Stimulated activated CD4-positive, alpha-beta T cell treated with anti-CD3 and anti-CD28 coated beads, Interleukin-15, amount 100 ng/mL, for 24 hours (primary cell): ENCODE results near the gene TACSTD2.
"Not testable (repeated sequence)": the region's sequence is repeated elsewhere in the genome, so short reads cannot be mapped to it uniquely, and the experiment has no call there.

ENCODE experiments used
- DNase-seq: peaks from one replicate; pipeline ENCODE4 v3.0.0-alpha.2; 2020

Gene TACSTD2

DNA sequence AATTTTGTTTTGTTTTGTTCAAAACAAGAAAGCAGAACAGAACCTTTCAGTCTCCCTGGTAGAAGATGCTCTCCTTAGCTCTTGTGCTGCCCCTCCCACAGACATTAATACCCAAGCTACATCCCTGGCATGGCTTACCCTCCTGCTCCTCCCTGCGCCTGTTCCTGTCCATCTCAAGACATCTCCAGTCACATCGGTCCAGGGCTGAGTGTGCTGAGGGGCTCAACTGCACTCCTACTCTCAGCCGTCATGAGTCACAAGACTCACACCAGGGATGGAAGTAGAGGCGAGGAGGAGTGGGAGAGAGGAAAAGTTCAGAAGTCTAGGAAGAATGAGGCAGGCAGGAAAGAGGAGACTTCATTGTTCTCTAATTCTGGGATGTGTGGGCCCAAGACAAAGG lies 9.2 kb upstream of the TACSTD2 start:
- no peak for DNase-seq

DNA sequence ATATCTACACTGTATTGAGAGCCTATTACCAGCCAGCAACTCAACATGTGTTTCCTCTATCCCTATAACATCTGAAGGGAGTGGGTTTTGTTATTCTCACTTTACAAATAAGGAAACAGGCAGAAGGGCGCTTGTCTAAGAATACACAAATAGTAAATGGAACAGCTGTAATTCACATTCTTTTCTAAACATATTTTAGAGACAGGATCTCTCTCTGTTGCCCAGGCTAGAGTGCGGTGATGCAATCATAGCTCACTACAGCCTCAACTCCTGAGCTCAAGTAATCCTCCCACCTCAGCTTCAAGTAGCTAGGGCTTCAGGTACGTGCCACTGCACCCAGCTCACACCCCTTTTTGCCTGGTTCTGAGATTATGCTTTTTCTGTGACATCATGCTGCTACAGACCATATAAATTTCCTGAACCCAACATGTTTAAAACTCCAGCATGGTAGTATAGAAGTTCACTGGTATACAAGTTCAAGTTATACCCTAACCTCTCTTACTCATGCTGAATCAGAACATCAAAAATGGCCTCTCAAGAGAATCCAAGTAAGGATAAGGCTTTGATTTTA lies 8.6 kb upstream of the TACSTD2 start:
- DNase-seq, result no peak

DNA sequence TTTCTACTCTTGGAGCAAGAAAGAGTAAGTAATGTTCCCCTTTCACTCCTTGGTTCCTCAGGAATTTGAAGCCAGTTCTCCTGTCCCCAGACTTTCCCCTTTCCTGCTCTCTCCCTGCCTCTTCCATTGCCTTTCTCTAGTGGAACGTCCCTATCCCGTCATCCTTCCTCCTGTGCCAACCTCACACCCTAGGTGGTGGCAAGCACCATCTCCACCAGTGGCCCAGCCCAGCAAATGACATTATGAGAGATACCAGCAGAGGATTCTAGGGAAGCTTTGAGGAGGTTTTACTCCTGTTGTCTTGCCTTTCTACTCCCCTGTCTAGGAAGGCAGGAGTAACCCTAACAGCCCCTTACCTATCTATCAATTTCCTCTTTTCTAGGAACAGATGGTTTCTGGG lies 8.1 kb upstream of the TACSTD2 start:
- no peak for DNase-seq

DNA sequence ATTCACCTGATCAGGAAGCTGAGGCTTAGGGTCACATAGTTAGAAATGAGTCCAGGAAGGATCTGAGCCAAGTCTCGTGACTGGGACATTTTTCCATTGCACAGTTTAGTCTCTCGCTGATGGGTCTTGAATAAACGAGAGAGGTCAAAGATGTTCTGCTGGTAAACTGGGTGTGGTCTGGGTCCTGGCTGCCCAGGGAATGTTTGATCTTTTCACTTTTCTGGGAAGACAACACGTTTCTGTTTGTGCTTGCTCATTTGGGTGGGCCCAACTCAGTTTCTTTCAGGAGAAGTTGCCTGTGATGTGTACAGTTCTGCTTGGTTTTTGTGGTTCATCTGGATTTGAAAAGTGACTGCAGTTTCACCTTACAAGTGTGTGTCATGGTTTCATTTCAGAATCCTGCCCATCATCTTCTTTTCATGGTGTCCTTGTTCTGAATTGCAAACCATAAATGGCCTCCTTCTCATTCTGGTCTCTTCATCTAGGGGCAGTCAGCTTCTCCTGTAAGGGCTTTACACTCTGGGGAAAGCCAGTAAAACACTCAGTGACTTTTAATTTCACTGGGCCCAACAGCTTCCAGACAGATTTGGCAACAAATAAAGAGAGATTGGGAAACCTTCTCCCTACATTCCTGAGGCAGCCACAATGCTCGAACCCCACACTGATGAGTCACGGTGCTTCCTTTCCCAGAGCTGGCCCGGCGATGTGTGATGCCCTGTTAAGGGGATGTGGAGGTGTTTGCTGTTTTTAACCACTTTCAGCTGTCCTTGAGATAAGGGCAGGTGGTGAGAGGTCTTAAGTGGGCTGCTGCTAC lies 7.2 kb upstream of the TACSTD2 start:
- DNase-seq, result peak; percentile 22

DNA sequence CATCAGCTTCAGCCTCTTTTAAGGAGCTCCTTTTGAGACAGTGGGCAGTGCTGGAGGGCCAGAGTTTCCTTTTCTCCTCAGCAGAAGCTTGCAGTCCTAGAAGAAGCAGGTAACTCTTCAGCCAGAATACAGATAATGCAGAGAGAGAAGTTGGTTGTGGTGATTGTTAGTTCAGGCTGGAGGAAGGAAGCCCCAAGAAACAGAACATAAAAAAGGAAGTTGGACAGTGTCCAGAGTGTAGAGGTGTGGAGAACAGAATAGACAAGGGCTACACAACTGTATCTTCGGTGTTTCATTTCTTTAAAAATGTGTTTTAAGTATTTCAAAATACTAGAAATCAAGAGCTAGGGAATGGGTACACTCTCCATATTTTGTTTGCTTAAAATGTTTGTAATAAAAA lies 6.4 kb upstream of the TACSTD2 start:
- no peak for DNase-seq

DNA sequence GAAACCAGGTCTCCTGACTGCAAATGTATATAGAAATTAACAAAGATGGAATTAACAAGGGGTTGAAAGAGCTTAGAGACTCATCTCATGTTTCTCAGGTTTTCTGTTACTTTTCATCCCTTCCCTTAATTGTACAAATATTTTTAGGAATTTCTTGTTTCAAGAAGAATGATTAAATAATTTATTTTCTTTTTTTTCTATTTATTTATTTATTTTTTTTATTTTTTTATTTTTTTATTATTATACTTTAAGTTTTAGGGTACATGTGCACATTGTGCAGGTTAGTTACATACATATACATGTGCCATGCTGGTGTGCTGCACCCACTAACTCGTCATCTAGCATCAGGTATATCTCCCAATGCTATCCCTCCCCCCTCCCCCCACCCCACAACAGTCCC lies 5.1 kb upstream of the TACSTD2 start:
- not testable (repeated sequence) for DNase-seq

DNA sequence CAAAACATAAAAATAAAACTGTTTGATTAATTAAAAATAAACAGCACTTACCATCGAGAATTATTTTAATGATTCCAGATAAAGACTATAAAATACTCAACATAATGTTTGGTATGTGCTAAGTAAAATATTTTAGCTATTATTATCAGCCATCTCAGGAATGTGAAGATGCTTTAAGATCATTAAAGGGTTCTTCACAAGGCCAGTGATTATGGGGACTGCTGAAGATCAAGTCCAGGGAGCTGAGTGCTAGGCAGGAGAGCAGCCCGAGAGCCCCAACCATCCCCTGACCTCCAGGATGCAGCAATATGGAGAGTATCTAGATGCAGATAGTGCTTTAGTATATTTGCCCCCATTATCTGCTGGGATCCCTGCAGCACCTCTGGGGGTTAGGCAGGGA lies 4.6 kb upstream of the TACSTD2 start:
- no peak for DNase-seq

DNA sequence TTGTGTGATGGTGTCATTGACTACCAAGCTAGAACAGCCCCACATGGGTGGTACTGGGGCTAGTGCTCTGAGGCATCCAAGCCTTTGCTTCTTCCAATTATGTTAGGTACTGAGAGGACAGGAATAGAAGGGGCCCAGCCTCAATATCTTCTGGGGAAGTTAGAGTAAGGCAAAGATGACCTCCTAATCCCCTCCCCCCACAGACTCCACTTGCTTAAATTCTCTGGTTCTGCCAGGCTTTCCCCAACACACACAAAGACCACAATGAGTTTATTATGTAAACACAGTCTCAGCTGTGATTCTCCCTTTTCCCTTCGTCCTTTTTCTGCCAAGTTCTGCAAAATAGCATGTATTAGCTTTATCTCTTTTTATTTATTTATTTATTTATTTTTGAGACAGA lies 3.1 kb upstream of the TACSTD2 start:
- DNase-seq, result no peak

DNA sequence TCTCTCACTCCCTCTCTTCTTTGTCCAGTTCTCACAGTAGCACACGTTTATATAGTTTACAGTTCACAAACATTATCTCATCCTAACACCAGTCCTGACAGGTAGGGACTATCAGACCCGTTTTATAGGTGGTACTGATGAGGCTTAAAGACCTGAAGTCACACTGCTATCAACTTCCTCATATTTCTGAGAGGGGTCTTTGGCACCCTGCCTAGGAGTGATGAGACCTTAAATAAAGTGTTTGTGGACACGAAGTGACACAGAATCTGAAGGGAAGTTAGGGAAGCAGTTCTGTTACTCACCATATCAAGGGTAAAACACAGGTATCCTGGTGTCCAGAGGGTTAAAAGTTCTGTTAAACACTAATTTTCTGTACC lies 590 bp upstream of the TACSTD2 start:
- DNase-seq, result no peak

DNA sequence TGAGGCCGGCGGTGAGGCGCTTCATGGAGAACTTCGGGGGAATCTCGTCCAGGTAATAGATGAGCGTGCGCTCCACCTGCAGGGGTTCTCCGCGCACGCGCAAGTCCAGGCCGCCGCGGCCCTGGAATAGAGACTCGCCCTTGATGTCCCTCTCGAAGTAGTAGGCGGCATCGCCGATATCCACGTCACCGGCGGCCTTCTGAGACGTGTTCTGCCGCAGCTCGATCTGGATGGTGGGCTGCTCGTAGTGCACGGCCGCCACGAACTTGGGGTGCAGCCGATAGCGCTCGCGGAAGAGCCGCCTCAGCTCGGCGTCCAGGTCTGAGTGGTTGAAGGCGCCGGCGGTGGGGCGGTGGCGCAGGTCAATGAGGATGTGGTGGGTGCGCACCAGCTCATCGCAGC lies 726 bp downstream of the TACSTD2 start:
- DNase-seq, result peak; percentile 35

DNA sequence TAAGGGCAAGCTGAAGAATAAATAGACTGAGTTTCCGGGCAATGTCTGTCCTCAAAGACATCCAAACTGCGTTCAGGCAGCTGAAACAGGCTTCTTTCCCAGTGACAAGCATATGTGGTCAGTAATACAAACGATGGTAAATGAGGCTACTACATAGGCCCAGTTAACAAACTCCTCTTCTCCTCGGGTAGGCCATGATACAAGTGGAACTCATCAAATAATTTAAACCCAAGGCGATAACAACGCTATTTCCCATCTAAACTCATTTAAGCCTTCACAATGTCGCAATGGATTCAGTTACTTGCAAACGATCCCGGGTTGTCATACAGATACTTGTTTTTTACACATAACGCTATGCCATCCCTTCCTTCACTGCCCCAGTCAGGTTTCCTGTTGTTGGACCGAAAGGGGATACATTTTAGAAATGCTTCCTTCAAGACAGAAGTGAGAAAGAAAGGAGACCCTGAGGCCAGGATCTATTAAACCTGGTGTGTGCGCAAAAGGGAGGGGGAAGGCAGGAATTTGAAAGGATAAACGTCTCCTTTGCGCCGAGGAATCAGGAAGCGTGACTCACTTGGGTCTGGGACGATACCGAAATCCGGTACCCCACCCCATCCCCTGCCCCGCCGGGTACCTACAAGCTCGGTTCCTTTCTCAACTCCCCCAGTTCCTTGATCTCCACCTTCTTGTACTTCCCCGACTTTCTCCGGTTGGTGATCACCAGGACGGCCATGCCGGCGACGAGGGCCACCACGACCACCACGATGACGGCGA lies 1.3 kb downstream of the TACSTD2 start:
- no peak for DNase-seq

DNA sequence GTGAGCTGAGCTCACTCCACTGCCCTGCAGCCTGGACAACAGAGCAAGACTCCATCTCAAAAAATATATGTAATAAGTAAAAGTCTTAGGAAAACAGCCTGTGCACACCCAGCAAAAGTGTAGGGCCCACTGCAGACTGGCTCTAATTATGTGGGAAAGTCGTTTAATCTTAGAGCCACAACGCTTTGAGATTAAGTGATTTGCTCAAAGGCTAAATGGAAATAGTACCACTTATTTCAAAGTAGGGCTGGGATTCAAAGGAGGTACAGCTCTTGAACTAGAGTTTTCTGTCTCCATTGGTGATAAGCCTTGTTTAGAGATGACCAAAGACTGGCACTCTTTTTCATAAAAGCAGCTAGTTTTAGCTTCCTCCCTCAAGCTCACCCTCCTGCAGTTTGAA lies 2.2 kb downstream of the TACSTD2 start:
- no peak for DNase-seq

DNA sequence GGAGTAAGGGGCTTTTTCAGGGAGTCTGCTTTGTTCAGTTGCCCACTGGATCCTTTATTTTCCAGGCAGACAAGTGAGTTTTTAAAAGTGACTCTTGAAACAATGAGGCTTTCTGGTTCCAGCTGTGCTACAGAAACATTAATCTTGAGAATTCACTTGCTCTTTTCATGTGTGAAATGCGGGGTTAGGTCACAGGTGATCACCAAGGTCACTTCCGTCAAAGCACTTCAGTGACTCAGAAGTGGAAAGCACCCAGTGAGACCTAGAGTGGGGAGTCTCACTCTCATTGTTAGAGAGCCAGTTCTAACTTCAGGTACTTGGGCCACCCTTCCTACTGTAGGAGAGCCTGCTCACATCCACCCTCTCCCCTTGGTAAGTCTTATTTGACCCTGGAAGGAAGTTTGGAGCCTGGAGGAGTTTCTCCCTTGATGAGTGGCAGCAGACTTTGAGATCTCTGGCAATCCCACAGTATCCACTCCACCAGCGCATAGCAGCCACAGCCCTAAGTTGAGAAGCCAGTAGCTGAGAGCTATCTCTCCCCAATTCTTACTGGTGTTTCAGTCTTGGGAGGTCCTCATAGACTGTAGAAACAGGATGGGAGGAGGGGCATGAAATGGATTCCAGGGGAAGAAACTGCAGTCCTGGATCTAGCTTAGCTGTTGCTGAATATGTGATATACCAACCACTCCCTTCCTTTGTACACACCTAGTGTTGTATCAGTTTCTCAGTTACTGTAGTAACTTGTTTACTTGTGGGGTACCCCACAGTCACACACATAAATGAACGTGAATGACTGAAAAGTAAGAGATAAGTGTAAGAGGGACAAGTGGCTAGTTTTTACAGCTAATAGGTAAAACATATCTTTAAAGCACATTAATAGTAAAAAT lies 3.1 kb downstream of the TACSTD2 start:
- DNase-seq, result peak; percentile 50

DNA sequence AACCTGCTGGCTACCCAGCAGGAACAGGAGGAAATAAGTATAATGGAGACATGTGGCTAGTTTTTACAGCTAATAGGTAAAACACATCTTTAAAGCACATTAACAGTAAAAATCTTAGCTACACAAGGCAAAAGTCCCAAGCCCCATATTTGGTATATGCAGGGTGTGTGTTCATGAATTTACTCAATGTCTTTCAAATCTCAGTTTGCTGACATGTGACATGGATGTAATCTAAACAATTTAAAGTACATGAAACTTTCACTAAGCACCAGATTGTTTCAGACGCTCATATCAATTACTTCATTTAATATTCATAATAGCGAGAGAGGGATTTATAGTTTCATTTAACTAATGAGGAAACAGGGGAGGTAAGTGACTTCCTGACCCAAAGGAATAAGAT lies 3.9 kb downstream of the TACSTD2 start:
- no peak for DNase-seq

DNA sequence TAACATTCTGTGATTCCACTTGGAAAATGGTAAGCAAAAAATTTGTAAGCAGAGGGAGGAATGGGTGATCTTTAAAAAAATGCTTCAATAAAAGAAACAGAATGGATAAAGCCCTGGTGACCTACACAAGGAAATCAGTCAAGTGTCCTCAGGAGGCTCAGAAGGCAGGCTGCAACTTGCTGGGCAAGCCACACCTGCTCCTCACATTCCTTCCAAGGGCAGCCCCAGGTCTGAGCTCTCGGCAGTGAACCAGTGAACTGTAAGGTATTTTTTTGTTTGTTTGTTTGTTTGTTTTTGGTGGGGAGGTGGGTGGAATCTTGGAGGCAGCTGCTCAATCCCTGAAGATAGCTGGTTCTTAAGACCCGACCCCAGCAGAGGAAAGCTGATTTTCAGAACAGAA lies 4.4 kb downstream of the TACSTD2 start:
- no peak for DNase-seq

DNA sequence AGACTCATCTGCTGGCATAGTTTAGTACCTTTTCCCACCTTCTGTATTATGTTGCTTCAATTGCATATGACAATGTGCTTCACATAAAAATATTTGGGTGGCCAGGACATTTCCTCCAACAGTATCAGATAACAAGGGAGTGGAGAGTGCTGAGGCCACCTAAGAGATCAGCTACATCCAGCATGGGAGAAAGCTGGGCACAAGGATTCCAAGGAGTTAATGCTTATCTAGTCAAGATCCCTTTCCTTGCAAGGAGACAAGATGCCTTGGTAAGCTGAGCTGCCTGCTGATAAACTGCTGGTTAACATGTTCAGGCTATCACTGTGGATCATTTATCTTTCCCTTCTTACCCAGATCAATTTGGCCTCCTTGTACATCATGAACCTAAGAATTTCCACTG lies 5.4 kb downstream of the TACSTD2 start:
- DNase-seq, result no peak

DNA sequence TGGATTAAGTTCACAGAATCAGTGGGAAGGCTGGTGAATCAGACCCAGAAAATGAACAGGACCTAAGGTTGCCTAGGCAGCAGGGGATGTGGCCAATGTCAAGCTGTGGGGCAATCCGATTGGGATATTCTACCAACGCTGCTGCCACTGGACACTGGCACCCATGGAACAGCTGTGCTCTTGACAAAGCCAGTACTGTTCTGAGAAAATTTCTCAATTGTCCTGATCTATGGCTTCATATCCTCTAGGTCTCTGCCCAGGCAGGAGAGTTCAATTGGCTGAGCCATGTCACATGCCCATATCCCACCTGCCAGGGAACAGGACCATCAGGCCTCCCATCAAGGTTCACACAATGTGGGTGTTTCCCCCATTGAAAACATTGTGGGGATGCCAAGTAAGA lies 6.2 kb downstream of the TACSTD2 start:
- no peak for DNase-seq

DNA sequence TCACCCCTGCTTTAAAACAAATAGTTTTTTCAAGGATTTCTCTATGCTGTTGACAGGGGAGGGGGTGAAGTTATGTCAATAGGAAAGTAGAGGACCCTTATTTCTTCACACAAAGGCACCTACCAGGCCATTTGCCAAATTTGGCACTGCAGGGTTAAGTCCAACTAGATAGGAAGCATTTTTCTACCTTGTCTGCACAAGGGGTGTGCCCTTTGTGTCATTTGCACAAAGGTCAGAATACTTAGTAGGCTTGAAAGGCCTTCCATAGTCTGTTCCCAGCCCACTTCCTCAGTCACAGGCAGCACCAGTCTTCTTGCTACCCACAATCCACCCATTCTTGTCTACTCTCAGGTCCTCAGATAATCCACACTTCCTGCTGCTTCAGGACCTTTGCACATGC lies 7.0 kb downstream of the TACSTD2 start:
- no peak for DNase-seq

DNA sequence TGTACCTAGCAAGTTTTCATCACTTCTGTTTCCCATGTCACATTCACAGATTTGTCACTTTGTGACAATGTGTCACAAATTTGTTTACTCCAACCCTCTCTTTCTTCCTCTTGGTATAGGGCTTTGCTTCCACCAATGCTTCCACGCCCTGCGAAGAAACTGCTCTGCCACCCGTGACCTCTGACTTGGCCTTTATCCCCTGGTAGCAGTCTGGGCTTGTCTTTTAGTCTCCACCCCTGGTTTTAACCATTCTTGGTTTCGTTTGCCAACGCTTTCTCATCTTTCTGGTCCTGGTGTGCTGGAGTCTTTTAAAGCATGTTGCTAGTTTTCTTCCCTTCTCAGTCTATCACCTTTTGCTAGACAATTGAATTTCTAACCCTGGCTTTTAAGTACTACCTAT lies 8.1 kb downstream of the TACSTD2 start:
- no peak for DNase-seq

DNA sequence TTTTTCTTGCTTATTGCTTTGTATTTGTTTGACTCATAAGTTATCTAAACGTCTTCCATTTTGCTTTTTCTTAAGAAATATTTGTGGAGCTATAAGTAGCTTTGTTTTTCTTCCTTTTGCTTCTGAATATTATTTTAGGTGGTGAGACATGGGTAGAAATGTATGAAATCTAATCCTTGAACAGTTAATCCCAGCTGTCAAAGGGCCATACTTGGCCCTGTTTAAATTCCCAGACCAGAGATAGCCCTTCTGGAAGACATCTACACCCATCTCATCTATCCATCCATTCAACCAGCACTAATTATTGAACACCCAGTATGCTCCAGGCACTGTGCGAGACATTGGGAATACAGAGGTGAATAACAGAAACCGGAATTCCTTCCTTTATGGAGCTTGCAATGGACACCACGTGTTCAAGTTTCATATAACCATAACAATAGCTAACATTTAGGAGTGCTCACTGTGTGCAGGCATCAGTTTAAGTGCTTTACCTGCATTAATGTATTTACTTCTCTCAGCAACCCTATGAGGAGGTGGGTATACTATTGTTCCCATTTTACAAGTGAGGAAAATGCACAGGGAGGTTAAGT lies 8.7 kb downstream of the TACSTD2 start:
- no peak for DNase-seq

DNA sequence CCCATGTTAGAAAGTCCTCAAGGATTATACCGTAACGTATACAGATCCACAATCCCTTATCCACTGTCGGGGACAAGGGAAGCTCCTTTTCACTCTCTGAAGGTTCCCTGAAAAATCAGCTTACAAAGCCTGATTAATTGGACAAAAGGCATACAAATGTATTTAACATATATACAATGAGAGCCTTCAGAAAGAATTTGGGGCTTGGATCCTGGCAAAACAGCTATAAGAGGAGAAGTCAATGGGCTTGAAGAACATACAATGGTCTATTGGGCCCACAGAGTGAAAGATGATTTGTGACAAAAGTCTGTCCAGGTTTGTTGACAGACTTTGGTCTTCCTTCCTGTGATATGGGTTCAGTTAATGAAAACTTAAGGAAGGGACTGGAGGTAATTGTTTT lies 10.7 kb downstream of the TACSTD2 start:
- no peak for DNase-seq

DNA sequence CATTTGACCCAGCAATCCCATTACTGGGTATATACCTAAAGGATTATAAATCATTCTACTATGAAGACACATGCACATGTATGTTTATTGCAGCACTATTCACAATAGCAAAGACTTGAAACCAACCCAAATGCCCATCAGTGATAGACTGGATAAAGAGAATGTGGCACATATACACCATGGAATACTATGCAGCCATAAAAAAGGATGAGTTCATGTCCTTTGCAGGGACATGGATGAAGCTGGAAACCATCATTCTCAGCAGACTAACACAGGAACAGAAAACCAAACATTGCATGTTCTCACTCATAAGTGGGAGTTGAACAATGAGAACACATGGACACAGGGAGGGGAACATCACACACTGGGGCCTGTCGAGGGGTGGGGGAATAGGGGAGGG lies 13.3 kb downstream of the TACSTD2 start:
- not testable (repeated sequence) for DNase-seq

DNA sequence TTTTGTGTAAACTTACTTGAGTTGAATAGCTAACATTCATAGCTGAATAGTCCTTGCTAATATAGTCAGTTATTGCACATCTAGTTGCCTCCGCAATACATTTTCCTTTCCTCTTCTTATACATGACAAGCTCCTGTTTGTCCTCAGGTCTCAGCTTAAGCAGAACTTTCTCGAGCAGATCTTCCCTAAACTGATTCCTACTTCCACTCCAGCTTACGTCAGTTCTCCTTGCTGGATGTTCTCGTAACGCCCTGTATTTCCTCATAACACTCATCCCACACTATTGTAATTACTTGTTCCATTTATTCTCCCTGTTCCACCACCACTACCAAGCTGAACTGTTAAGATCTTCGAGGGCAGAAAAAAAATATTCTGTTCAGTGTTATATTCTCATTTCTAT lies 15.4 kb downstream of the TACSTD2 start:
- no peak for DNase-seq
